Stimulated activated CD8-positive, alpha-beta memory T cell treated with anti-CD3 and anti-CD28 coated beads, Interleukin-7, amount 100 ng/mL, for 24 hours (primary cell): ENCODE measurements around the gene HADHB.
"Not testable (repeated sequence)": the region's sequence is repeated elsewhere in the genome, so short reads cannot be mapped to it uniquely, and the experiment has no call there.

Source experiments
- DNase-seq: peaks from one replicate; pipeline ENCODE4 v3.0.0-alpha.2; 2020; ENCODE audit warnings: low read depth

HADHB gene

DNA sequence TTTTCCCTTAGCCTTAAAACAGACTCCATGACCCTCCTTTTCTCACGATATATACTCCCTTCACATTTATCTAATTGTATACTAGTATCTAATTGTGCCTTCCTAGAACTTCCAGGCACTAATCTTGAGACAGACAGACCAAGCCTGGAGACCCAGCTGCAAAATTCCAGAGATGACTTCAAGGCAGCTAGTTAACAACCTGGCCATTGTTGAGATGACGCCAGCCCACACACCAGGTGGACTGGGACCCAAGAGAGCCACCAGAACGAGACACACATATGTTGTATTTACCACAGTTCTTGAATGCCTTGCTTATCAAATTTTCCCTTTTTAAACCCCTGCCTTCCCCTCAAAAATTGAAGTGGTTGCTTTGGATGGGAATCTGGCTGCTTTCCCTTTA lies 52.3 kb downstream of the HADHB start:
- no peak for DNase-seq

- no peak for DNase-seq
These were observed 53.5 kb downstream of the HADHB start for GRCh38 chr2:26298286-26298637.

GRCh38 chr2:26298638-26299393 lies 54.1 kb downstream of the HADHB start:
- no peak for DNase-seq

DNA sequence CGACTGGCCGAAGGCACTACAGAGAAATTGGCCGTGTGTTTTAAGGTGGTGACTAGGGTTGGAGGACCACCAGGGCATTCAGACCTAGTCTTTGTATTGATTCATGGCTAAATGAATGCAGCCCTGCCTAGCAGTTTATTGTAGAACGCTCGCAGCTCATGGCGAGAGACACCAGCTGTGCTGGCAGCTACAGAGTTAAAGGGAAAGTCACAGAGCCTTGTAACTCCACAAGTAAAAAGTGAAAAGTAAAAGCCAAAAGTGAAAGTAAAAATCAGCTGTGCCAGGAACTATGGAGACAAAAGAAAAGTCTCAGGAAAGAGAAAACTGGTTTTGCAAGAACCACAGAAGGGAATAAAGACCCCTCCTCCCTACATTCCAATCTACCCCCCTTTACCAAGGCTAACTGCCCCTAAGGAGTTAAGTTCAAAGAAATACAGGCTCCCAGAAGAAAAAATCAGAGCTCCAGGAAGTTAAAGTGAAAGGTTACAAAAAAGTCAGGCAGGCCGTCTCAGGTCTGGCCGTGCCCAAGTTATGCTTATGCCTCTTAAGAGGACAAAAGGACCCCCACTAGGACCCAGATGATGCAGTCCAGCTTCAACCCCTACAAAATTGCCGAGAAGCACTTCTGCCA lies 54.8 kb downstream of the HADHB start:
- DNase-seq: no peak

GRCh38 chr2:26300234-26300925 lies 55.6 kb downstream of the HADHB start:
- no peak for DNase-seq

GRCh38 chr2:26302846-26303245 lies 58.1 kb downstream of the HADHB start:
- no peak for DNase-seq

DNA sequence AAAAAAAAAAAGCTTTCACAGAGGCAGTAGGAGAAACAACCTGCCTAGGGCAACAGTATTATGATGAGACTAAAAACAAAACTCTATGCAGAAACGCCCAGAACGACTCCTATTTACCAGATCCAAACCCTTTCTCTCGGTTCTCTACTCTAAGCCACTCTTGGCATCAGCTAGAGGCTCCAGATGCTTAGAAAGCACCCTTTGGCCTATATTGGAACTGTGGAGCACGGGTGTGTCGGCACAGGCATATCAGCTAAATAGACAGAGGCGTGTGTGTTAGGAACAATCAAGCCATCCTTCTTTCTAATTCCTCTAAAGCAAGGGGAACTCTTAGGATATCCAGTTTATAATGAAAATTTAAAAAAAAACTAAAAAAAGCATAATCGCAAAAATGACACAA lies 60.4 kb downstream of the HADHB start:
- DNase-seq: not testable (repeated sequence)

DNA sequence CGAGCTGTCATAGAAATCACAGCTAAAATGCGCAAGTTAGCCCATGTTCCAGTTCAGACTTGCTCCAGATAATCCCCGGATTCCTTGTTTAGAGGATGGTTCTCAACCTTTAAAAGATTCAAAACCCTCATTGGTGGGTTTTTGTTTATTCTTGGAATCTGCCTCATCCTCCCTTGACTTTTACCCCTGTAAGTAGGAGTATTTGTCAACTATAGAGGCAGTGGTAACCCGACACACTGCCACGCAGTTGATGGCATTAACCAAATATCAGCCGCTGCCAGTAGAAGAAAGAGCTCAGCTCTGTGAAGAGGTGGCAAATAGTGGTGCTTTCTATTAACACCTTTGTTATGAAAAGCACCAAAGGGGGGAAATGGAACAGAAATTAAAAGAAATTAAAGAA lies 60.8 kb downstream of the HADHB start:
- no peak for DNase-seq

DNA sequence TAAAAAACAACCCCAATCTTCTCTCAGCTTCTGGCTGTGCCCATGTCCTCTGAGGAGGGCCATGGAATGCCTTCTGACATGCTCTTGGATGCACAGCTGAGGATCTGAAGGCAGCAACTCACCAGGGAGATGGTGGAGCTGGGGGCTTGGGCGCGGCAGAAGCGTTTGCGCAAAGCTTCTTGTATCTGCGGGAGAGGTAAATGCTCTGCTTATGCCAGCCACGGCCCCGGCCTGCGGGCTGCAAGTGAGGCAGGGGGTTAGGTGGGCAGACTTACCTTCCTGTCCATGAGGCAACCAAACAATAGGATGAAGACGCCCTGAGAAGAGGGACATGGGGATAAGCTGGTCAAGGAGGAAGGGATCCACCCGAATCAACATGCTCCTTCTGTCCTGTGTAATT lies 65.2 kb downstream of the HADHB start:
- no peak for DNase-seq

DNA sequence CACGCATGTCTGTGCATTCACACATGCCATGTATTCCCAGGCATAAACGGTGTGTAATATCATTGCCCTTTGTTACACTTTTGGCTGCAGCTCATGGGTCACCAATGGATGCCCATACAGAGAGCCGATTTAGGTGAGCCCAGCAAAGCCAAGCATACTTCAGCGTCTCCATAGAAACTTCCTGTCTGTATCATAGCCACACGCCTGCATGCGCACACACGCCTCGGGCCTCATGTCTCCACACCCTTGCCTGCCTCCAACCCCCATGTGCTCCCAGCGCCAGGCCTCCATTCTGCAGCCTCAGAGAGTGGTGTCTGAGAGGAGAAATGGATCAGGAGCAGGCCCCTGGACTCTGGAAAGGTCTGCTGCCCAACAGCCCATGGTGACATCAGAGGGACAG lies 67.7 kb downstream of the HADHB start:
- no peak for DNase-seq

- no peak for DNase-seq
These were observed 68.7 kb downstream of the HADHB start for GRCh38 chr2:26313446-26313845.

DNA sequence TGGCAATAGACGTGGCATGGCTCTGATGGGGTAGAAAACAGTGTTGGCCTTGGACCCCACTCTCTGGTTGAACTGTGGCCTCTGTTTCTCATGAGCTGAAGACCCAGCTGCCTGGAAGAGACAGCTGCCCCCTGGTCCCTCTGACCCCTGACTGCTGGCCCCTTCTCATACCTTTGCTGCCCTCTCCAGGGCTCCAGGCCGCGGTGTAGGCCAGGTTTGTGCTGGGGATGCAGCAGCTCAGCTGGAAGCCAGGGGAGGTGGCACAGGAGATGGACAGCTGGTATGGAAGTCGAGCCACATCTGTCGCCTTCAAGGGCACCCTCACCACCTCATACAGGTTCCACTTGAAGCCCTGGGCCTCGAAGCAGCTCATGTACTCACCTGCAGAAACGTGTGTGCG lies 69.5 kb downstream of the HADHB start:
- no peak for DNase-seq

DNA sequence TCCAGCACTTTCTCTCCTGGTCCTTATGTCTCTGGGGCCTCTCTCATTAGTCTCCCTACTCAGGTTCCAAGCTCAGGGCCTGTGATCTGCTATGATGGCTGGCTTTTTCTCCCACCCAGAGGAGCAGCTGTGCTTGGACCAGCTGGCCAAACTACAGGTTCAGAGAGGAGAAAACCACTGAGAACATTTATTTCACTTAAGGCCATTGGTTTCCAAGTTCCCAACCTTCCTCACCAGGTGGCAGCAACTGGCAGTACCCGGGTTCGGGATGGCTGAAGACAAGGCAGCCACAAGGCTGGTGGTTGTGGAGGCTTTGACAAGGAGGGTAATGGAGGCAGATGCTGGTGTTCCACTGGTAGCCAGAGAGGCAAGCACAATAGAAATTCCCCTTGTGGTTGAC lies 71.3 kb downstream of the HADHB start:
- no peak for DNase-seq

DNA sequence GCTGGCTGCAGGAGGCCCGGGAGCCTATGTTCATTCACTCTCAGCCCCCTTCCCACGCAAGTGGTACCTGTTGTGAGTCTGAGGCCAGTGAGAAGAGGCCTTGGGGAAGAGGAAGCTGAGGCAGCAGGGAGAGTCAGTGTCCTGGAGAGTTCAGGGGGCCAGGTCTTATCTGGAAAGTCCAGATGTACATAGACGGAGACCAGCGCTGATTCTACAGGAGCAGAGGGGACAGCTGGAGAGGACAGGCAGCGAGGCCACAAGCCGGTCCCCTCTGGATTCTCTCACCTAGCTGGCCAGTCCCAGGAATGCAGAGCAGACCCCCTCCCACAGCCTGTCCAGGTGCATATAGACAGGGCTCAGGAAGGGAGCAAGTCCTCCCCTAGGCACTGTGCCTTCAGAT lies 72.1 kb downstream of the HADHB start:
- no peak for DNase-seq

- DNase-seq: no peak
These were observed 72.8 kb downstream of the HADHB start for GRCh38 chr2:26317377-26318105.

DNA sequence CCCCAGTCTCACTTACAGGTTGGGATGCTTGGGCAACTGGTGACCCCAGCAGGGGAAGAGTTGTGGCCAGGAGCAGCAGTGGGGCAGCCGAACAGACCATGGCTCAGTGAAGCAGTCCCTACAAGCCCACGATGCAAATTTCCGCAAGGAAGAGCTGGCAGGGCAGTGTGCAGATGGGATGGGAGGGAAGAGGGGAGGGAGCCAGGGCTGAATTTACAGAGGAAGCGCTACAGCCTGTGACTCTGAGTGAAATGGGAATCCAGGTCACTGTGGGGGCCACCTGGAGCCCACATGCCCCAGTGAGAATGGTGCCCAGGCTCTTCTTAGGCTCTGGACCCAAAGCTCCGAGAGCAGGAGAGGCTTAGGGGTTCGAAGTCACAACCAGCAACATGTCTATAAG lies 74.2 kb downstream of the HADHB start:
- DNase-seq: no peak

- DNase-seq: not testable (repeated sequence)
These were observed 79.7 kb downstream of the HADHB start for GRCh38 chr2:26324479-26324878.

GRCh38 chr2:26324903-26325302 lies 80.2 kb downstream of the HADHB start:
- DNase-seq: no peak

DNA sequence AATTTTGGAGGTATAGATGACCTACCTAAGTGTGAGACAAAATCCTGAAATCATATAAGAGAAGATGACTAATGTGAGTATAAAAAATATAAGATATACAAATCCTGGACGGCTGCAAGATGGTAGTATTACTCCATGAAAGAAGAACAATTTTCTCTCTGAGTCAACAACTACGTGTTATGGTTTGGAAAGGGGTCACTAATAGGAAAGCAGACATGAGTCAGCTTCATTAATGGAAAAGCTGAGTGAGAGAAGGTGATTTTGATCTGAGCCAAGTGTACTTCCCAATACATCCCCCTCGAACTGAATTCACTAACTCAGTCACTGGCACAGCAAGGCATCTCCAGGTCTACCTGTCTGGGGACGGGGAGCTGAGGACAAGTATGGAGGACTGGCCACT lies 81.1 kb downstream of the HADHB start:
- DNase-seq: no peak

- no peak for DNase-seq
These were observed 81.8 kb downstream of the HADHB start for GRCh38 chr2:26326514-26326913.

DNA sequence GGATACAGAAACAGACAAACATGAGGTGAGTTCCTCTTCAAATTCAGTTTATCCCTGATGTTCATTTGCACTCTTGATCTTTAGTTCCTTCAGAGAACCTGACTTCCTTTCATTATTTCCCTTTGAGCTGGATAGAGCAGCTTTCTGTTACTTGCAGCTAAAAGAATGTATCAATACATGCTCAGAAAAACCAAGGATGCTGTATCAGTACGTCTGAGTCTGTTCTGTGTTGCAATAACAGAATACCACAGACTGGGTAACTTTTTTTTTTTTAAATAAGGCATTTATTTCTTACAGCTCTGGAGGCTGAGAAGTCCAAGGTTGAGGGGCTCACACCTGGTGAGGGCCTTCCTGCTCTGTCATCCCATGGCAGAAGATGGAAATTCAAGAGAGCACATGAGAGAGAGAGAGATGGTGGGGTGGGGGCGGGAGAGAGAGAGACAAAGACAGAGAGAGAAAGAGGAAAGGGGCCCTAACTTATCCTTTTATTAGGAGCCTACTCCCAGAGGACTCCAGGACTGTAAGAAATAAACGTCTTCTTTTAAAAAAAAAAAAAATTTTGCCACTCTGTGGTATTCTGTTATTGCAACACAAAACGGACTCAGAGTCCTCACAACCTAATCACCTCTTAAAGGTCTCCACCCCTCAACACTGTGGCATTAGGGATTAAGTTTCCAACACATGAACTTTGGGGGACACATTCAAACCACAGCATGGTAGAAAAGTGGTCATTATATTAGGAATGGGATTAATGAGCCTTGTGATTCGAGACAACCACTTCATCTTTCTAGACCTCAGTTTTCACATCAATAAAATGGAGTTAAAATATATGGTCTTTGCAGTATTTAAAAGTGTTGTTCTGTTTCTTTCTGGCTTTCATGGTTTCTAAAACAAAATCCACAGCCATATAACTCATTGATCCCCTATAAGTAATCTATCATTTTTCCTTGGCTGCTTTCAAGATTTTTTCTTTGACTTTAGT lies 82.8 kb downstream of the HADHB start:
- DNase-seq: no peak

- not testable (repeated sequence) for DNase-seq
These were observed 84.3 kb downstream of the HADHB start for GRCh38 chr2:26329083-26329482.
